A549 (cell line): ENCODE data around the gene SLC26A8. TPM values are rescaled to one million over a fixed set of nuclear protein-coding genes. Genes with fewer than 3 reads are reported as not detected.

Source experiments
- ATAC-seq, 2 experiments: fragments of 200-7000 bp in 1 of 2; fragments of >200 bp in 1 of 2; cut with Nextera tagmentation in 1 of 2; cut with Tn5 transposase in 1 of 2; 3 replicates each; pipeline versions ENCODE4 v1.8.0 to v1.9.1; 2018 to 2020; ENCODE audit warnings: mild to moderate bottlenecking in 1 of 2, moderate library complexity in 1 of 2
- CTCF ChIA-PET: fragments of 300-600 bp; sonication (Branson Sonifier 250); formaldehyde crosslinking; extraction: SDS; loops from one replicate; lab custom pipeline; 2021; ENCODE audit warnings: antibody characterized with exemption, inconsistent platforms; lab: Yijun Ruan, JAX
- POLR2A ChIA-PET: fragments of 350-600 bp; formaldehyde crosslinking; extraction: SDS; loops from one replicate; lab custom pipeline; 2021; ENCODE audit warnings: antibody characterized with exemption, inconsistent platforms; lab: Yijun Ruan, JAX
- DNase-seq, 2 experiments: peaks; one replicate each; pipeline versions ENCODE4 v3.0.0 to v3.0.0-alpha.2; 2011 to 2016; ENCODE audit warnings: low read depth in 1 of 2, low spot score in 1 of 2
- FAIRE-seq: peaks from 2 replicates; lab custom pipeline; 2011; peaks lifted over from hg19 to GRCh38; lab: Jason Lieb, UNC
- H3K27ac ChIP-seq, 2 experiments: fragments of >200 bp; sonication (Bioruptor Twin); formaldehyde crosslinking; 3 replicates each; pipeline ENCODE4 v1.5.1; 2016 to 2017
- H3K4me1 ChIP-seq: fragments of >200 bp; sonication (Bioruptor Twin); formaldehyde crosslinking; 3 replicates; pipeline ENCODE4 v1.6.1; 2016
- H3K4me2 ChIP-seq: fragments of >200 bp; sonication (Bioruptor Twin); formaldehyde crosslinking; 3 replicates; pipeline ENCODE4 v1.6.1; 2016
- H3K4me3 ChIP-seq: fragments of >200 bp; sonication (Bioruptor Twin); formaldehyde crosslinking; 3 replicates; pipeline ENCODE4 v1.5.1; 2016
- H3K9me3 ChIP-seq: fragments of >200 bp; sonication (Bioruptor Twin); formaldehyde crosslinking; 3 replicates; pipeline ENCODE4 v1.6.1; 2016
- BHLHE40 ChIP-seq: IDR thresholded peaks from 2 replicates; pipeline ENCODE4 v1.6.1; 2012; ENCODE audit warnings: low read depth, low read length, inconsistent platforms
- CBX2 ChIP-seq: fragments of 200-600 bp; sonication (generic); IDR thresholded peaks from 2 replicates; pipeline ENCODE4 v1.6.1; 2016; ENCODE audit warnings: low read depth, mild to moderate bottlenecking, borderline replicate concordance
- CEBPB ChIP-seq, 2 experiments: fragments of >200 bp in 1 of 2; sonication (Bioruptor Twin) in 1 of 2; formaldehyde crosslinking in 1 of 2; IDR thresholded peaks; 2 replicates each; pipeline ENCODE4 v1.6.1; 2012 to 2016
- FOSL2 ChIP-seq, 2 experiments: fragments of 450-650 bp in 1 of 2; fragments of >200 bp in 1 of 2; sonication (Bioruptor Twin) in 1 of 2; formaldehyde crosslinking; IDR thresholded peaks; 2 replicates each; pipeline versions ENCODE4 v1.5.0 to v1.6.1; 2016 to 2020; ENCODE audit warnings: mild to moderate bottlenecking in 1 of 2, moderate library complexity in 1 of 2
- FOXS1 ChIP-seq: fragments of 250-450 bp; sonication (Bioruptor Pico); IDR thresholded peaks from 2 replicates; pipeline ENCODE4 v1.5.0; 2020; ENCODE audit warnings: mild to moderate bottlenecking, moderate library complexity
- GATA3 ChIP-seq: IDR thresholded peaks from 2 replicates; pipeline ENCODE4 v1.6.1; 2012; ENCODE audit warnings: borderline replicate concordance
- JUN ChIP-seq, 2 experiments: fragments of >200 bp; sonication (Bioruptor Twin); formaldehyde crosslinking; IDR thresholded peaks; 2 replicates in 1 of 2; 3 replicates in 1 of 2; pipeline ENCODE4 v1.6.1; 2016 to 2017
- KDM5A ChIP-seq: fragments of 200-600 bp; sonication (generic); IDR thresholded peaks from 2 replicates; pipeline ENCODE4 v1.6.1; 2016; ENCODE audit warnings: antibody characterized with exemption, mild to moderate bottlenecking
- MAFK ChIP-seq: fragments of 450-650 bp; IDR thresholded peaks from 2 replicates; pipeline ENCODE4 v1.6.1; 2014; ENCODE audit not compliant: partially characterized antibody
- MYC ChIP-seq: IDR thresholded peaks from 2 replicates; pipeline ENCODE4 v1.6.1; 2012; ENCODE audit warnings: mild to moderate bottlenecking, inconsistent platforms, low read length, improper control_type of control experiment, borderline replicate concordance
- NFE2L2 ChIP-seq: fragments of 150-350 bp; conservative IDR thresholded peaks from 2 replicates; pipeline ENCODE4 v1.6.1; 2014; ENCODE audit warnings: low read length
- PHF8 ChIP-seq: fragments of 200-600 bp; sonication (generic); IDR thresholded peaks from 2 replicates; pipeline ENCODE4 v1.6.1; 2016; ENCODE audit warnings: low read depth, mild to moderate bottlenecking, antibody characterized with exemption, moderate library complexity, borderline replicate concordance
- POLR2AphosphoS2 ChIP-seq: conservative IDR thresholded peaks from 2 replicates; pipeline ENCODE4 v1.6.1; 2012; ENCODE audit warnings: low read length, improper control_type of control experiment, inconsistent platforms
- RAD21 ChIP-seq, 2 experiments: fragments of >200 bp in 1 of 2; sonication (Bioruptor Twin) in 1 of 2; formaldehyde crosslinking in 1 of 2; IDR thresholded peaks in 1 of 2; conservative IDR thresholded peaks in 1 of 2; 2 replicates in 1 of 2; 3 replicates in 1 of 2; pipeline ENCODE4 v1.6.1; 2012 to 2018; ENCODE audit warnings: inconsistent platforms in 1 of 2
- RCOR1 ChIP-seq: fragments of 150-350 bp; IDR thresholded peaks from 2 replicates; pipeline ENCODE4 v1.6.1; 2014; ENCODE audit warnings: antibody characterized with exemption, low read length, low read depth
- SREBF2 ChIP-seq: fragments of 450-650 bp; IDR thresholded peaks from 2 replicates; pipeline ENCODE4 v1.6.1; 2014; ENCODE audit warnings: mild to moderate bottlenecking, moderate library complexity
- TFCP2L1 ChIP-seq: fragments of 250-450 bp; sonication (Bioruptor Pico); IDR thresholded peaks from 2 replicates; pipeline ENCODE4 v1.5.0; 2021; ENCODE audit warnings: mild to moderate bottlenecking
- TP53 ChIP-seq: fragments of 250-450 bp; sonication (Bioruptor Pico); IDR thresholded peaks from 2 replicates; pipeline ENCODE4 v1.5.0; 2021; ENCODE audit warnings: mild to moderate bottlenecking, moderate library complexity
- ZFP36 ChIP-seq: fragments of 450-650 bp; IDR thresholded peaks from 2 replicates; pipeline ENCODE4 v1.6.1; 2014; ENCODE audit warnings: borderline replicate concordance; ENCODE audit not compliant: partially characterized antibody
- ZNF302 ChIP-seq: fragments of 250-450 bp; sonication (Bioruptor Pico); IDR thresholded peaks from 2 replicates; pipeline ENCODE4 v1.9.0; 2021; ENCODE audit warnings: inconsistent platforms, mild to moderate bottlenecking, moderate library complexity
- WGBS: methylation state at CpG from one replicate; pipeline ENCODE4 v1.1.6; 2017; ENCODE audit errors: missing lambda C conversion rate; 5-methylcytosine and 5-hydroxymethylcytosine counted together
- polyA plus RNA-seq, 4 experiments: library from polyadenylated mRNA; depleted of rRNA in 3 of 4; stranded (reverse); fragments of >200 nt; fragmentation: RNase III in 1 of 4; extraction: RNeasy Plus Mini Kit Qiagen cat#74134 plus additional on column Dnase treatment in 1 of 4; gene quantifications; 2 replicates in 3 of 4; 3 replicates in 1 of 4; pipeline ENCODE4 v1.2.3, GENCODE V29; 2011 to 2017
- TF ChIP-seq, protein P1 (sequence below): fragments of >200 bp; sonication (Bioruptor Twin); formaldehyde crosslinking; IDR thresholded peaks from 3 replicates; pipeline ENCODE4 v1.6.1; 2016
- TF ChIP-seq, protein P2 (sequence below): fragments of >200 bp; sonication (Bioruptor Twin); formaldehyde crosslinking; IDR thresholded peaks from 2 replicates; pipeline ENCODE4 v1.6.1; 2016
- TF ChIP-seq, protein P3 (sequence below): fragments of 250-450 bp; sonication (Bioruptor Pico); IDR thresholded peaks from 2 replicates; pipeline ENCODE4 v1.5.0; 2021; ENCODE audit warnings: mild to moderate bottlenecking, moderate library complexity, borderline replicate concordance
- TF ChIP-seq, protein P4 (sequence below): IDR thresholded peaks from 2 replicates; pipeline ENCODE4 v1.6.1; 2012; ENCODE audit warnings: low read depth, borderline replicate concordance
- TF ChIP-seq, protein P5 (sequence below): fragments of 450-650 bp; IDR thresholded peaks from 2 replicates; pipeline ENCODE4 v1.6.1; 2014; ENCODE audit warnings: antibody characterized with exemption
- TF ChIP-seq, protein P6 (sequence below): fragments of 200-600 bp; sonication (generic); IDR thresholded peaks from 2 replicates; pipeline ENCODE4 v1.6.1; 2016; ENCODE audit warnings: antibody characterized with exemption, mild to moderate bottlenecking, moderate library complexity

SLC26A8 gene
- polyA plus RNA-seq, 2 of the 4 experiments (the other 2 are of a cell fraction): not detected

DNA sequence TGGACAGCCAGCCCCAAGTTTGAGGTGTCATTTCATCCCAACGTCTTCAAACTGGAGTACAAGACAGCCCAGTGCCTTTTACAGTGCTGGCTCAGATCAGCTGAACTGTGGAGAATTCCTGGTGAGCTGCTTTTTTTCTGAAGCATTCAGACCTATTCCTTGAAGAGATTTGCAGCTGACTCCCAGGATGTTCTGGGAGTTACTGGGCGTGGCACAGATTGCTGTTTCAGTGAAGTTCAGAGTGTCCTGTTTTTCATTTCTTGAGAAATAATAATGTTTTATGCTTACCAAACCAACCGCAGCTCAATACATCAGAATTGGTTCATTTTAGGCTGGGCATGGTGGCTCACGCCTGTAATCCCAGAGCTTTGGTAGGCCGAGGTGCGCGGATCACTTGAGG is 70.1 kb downstream of the SLC26A8 start:
- H3K4me3 ChIP-seq: no peak overlapping the region
- no peaks in the 10 kb centered on the region for H3K9me3 ChIP-seq
- H3K4me1 ChIP-seq: peaks cover 6% of the 10 kb centered on the region; the same call in 1 of the 3 replicates
- POLR2A ChIA-PET: no interaction called here
- no peak overlapping the region; a peak in 1 of 6 replicates for H3K27ac ChIP-seq
- DNase-seq (no peak), FAIRE-seq (no peak), ATAC-seq (no peak)
- no peak overlapping the region for H3K4me2 ChIP-seq
- TF ChIP-seq ZFP36 (no peak), CBX2 (no peak), POLR2AphosphoS2 (no peak), TP53 (CRISPR knock-in tag) (no peak)
- TF ChIP-seq, protein P1, sequence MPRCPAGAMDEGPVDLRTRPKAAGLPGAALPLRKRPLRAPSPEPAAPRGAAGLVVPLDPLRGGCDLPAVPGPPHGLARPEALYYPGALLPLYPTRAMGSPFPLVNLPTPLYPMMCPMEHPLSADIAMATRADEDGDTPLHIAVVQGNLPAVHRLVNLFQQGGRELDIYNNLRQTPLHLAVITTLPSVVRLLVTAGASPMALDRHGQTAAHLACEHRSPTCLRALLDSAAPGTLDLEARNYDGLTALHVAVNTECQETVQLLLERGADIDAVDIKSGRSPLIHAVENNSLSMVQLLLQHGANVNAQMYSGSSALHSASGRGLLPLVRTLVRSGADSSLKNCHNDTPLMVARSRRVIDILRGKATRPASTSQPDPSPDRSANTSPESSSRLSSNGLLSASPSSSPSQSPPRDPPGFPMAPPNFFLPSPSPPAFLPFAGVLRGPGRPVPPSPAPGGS: no peak
- TF ChIP-seq, protein P2, sequence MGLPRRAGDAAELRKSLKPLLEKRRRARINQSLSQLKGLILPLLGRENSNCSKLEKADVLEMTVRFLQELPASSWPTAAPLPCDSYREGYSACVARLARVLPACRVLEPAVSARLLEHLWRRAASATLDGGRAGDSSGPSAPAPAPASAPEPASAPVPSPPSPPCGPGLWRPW: no peak
- TF ChIP-seq, all 56 proteins: peak for 0
- WGBS: 80% methylated on average over 7 of the region's 7 CpGs
- CTCF ChIA-PET: interaction anchor here (1.7 kb wide), 1 partner anchor 13 kb away, joined by 4 read pairs; no protein-coding TSS in a partner anchor

DNA sequence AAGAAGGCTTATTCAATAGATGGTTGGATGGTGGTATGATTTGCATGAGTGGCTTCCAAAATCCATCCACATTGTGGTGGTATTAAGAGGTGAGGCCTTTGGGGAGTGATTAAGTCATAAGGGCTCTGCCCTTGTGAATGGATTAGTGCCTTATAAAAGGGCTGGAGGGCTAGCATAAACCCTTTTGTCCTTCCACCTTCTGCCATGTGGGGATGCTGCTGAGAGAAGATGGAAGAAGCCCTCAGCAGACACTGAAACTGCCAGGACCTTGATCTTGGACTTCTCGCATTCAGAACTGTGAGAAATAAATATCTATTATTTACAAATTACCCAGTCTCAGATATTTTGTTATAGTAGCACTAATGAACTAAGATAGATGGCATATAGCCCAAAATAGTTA is 75.7 kb downstream of the SLC26A8 start:
- Histone ChIP-seq H3K9me3 (no peaks in the 10 kb centered on the region), H3K4me3 (no peak overlapping the region)
- no peak for FAIRE-seq
- POLR2A ChIA-PET: no interaction called here
- TF ChIP-seq TFCP2L1 (CRISPR knock-in tag) (no peak), BHLHE40 (no peak)
- TF ChIP-seq, protein P3, sequence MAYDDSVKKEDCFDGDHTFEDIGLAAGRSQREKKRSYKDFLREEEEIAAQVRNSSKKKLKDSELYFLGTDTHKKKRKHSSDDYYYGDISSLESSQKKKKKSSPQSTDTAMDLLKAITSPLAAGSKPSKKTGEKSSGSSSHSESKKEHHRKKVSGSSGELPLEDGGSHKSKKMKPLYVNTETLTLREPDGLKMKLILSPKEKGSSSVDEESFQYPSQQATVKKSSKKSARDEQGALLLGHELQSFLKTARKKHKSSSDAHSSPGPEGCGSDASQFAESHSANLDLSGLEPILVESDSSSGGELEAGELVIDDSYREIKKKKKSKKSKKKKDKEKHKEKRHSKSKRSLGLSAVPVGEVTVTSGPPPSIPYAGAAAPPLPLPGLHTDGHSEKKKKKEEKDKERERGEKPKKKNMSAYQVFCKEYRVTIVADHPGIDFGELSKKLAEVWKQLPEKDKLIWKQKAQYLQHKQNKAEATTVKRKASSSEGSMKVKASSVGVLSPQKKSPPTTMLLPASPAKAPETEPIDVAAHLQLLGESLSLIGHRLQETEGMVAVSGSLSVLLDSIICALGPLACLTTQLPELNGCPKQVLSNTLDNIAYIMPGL: no peak
- TF ChIP-seq, all 56 proteins: peak for 0
- WGBS: 100% methylated on average over 1 of the region's 1 CpG
- DNase-seq: peak in 1 of 2 experiments; percentile 38
- peak in 1 of 2 experiments; percentile 54; a peak in 1 of 6 replicates for ATAC-seq
- CTCF ChIA-PET: no interaction called here
- no peak overlapping the region for H3K4me2 ChIP-seq
- H3K4me1 ChIP-seq: peaks cover 6% of the 10 kb centered on the region; the same call in 1 of the 3 replicates
- no peak overlapping the region for H3K27ac ChIP-seq

DNA sequence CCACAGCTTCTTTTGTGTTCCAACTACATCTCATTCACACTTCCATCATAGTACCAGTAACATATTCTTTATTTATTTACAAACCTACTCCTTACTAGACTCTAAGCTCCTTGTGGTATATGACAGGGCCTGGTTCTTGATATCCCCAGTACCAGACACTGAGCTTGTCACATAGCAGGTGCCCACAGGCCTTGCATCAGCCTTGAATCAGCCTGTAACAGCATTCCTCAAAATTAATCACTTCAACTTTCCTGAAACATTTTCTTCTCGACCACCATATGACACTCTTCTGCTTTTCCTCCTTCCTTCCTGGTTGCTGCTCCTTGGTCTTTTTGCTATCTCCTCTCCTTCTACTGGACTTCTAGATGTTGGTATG is 78.8 kb downstream of the SLC26A8 start:
- Histone ChIP-seq H3K4me2 (no peak overlapping the region), H3K4me3 (no peak overlapping the region), H3K9me3 (no peaks in the 10 kb centered on the region), H3K4me1 (no peaks in the 10 kb centered on the region), H3K27ac (no peak overlapping the region)
- POLR2A ChIA-PET: no interaction called here
- no peak for FAIRE-seq
- ATAC-seq: no peak
- DNase-seq: no peak
- 71% methylated on average over 1 of the region's 1 CpG for WGBS
- CTCF ChIA-PET: no interaction called here
- TF ChIP-seq GATA3: no peak
- no peak for TF ChIP-seq SREBF2
- no peak for TF ChIP-seq CEBPB (IDR thresholded peaks at IDR 0.05)
- TF ChIP-seq PHF8: no peak
- TF ChIP-seq ZNF302: no peak
- TF ChIP-seq, protein P4, sequence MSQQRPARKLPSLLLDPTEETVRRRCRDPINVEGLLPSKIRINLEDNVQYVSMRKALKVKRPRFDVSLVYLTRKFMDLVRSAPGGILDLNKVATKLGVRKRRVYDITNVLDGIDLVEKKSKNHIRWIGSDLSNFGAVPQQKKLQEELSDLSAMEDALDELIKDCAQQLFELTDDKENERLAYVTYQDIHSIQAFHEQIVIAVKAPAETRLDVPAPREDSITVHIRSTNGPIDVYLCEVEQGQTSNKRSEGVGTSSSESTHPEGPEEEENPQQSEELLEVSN: no peak
- no peak for TF ChIP-seq MAFK
- no peak for TF ChIP-seq RCOR1
- TF ChIP-seq JUN (IDR thresholded peaks at IDR 0.05): no peak
- no peak for TF ChIP-seq KDM5A
- TF ChIP-seq, protein P5, sequence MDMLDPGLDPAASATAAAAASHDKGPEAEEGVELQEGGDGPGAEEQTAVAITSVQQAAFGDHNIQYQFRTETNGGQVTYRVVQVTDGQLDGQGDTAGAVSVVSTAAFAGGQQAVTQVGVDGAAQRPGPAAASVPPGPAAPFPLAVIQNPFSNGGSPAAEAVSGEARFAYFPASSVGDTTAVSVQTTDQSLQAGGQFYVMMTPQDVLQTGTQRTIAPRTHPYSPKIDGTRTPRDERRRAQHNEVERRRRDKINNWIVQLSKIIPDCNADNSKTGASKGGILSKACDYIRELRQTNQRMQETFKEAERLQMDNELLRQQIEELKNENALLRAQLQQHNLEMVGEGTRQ: no peak
- no peak for TF ChIP-seq FOXS1
- TF ChIP-seq RAD21 (conservative IDR thresholded peaks at IDR 0.05 in 1 of 2, IDR thresholded peaks at IDR 0.05 in 1 of 2): no peak
- TF ChIP-seq CBX2: no peak
- TF ChIP-seq, protein P6, sequence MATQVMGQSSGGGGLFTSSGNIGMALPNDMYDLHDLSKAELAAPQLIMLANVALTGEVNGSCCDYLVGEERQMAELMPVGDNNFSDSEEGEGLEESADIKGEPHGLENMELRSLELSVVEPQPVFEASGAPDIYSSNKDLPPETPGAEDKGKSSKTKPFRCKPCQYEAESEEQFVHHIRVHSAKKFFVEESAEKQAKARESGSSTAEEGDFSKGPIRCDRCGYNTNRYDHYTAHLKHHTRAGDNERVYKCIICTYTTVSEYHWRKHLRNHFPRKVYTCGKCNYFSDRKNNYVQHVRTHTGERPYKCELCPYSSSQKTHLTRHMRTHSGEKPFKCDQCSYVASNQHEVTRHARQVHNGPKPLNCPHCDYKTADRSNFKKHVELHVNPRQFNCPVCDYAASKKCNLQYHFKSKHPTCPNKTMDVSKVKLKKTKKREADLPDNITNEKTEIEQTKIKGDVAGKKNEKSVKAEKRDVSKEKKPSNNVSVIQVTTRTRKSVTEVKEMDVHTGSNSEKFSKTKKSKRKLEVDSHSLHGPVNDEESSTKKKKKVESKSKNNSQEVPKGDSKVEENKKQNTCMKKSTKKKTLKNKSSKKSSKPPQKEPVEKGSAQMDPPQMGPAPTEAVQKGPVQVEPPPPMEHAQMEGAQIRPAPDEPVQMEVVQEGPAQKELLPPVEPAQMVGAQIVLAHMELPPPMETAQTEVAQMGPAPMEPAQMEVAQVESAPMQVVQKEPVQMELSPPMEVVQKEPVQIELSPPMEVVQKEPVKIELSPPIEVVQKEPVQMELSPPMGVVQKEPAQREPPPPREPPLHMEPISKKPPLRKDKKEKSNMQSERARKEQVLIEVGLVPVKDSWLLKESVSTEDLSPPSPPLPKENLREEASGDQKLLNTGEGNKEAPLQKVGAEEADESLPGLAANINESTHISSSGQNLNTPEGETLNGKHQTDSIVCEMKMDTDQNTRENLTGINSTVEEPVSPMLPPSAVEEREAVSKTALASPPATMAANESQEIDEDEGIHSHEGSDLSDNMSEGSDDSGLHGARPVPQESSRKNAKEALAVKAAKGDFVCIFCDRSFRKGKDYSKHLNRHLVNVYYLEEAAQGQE: no peak
- no peak for TF ChIP-seq NFE2L2
- no peak for TF ChIP-seq MYC
- no peak for TF ChIP-seq FOSL2 (IDR thresholded peaks at IDR 0.05)
- TF ChIP-seq FOSL2 (CRISPR knock-in tag; IDR thresholded peaks at IDR 0.05): no peak
